GM18861 (cell line): ENCODE measurements around the gene CA10.

Source experiments
- ATAC-seq: cut with Tn5 transposase; IDR thresholded peaks from one replicate; pipeline ENCODE4 v1.9.1; 2021; ENCODE audit not compliant: unreplicated experiment

Gene CA10

DNA sequence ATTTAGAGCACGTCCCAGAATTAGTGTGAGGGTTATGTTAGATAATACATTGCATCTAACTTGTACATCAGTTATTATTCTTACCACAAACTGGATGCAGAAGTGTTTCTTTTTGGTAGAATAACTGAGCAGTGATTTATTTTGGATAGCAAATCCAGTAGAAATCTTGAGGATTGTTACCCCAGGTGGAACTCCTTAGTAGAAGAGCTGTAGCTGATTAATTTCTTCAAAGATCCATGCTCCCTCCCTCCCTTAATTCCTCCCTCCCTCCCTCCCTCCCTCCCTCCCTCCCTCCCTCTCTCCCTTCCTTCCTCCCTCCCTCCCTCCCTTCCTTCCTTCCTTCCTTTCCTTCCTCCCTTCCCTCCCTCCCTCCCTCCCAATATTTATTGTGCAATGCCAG lies 337.7 kb downstream of the CA10 start:
- no peak for ATAC-seq

DNA sequence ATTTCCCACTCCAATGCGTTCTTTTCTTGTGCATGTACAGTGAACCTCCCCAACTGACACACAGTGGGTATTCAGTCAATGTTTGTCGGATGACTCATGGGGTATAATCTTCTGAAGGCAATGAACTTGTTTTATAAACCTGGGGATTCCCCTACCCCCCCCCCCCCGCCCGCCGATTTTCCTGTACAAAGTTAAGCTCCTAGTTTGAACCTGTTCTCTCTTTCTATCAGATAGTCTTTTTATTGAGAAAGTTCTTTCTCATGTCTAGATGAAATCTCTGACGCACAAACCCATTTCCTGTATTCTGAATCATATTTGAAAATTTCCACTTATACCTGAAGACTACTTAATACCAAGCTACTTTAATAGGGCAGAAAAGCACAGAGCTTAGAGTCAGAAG lies 338.3 kb downstream of the CA10 start:
- ATAC-seq = no peak

DNA sequence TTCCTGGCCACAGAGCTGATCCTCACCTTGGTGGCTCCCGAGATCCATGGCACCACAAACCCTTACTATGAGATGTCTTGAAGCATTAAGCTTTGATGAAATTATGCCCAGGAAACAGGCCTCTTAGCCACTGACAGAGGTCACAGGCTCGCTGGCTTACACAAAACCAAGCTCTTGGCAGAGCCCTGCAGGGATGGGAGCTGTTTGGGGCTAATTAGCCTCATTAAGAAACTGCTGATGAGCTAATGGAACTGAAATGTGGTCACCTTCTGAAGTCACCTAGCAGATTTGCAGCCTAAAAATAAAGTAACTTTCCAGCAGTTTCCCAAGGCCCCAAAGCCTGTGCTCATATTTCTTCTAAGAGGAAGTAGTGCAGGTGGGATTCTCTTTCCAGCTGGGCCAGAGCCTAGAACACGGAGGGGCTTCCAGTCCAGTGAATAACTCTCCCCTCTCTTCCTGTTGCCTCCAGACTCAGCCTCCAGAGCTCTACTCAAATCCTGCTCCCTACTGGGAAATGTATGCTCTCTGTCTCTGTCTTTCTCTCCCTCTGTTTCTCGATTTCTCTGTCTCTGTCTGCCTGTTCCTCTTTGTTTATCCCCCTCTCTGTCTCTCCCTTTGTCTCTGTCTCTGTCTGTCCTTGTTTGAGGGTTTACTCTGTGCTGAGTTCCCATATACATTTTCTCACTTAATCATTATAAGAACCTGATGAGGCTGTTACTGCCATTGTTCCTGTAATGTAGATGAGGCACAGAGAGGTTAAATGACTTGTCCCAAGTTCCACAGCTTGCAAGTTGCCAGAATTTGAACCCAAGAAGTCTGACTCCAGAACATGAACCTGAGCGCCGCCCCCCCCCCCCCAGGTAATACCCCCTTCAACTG lies 338.9 kb downstream of the CA10 start:
- ATAC-seq = no peak

DNA sequence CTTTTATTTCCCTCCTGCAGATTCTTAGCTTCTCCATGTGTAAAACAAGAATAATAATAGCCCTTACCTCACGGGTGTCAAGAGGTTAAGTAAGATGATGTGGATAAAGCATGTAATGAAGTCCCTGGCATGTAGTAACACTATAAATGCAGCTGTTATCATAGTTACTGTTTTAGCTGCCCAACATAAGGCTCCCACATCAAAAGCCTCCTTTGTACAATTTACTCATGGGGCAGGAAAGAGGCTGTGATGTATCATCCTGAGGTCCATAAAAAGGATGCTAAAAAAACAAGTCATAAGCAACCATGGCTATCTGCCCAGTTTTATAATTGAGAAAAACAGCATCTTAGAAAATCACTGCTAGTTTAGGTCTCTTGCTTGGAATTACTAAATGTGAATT lies 339.7 kb downstream of the CA10 start:
- ATAC-seq = no peak

DNA sequence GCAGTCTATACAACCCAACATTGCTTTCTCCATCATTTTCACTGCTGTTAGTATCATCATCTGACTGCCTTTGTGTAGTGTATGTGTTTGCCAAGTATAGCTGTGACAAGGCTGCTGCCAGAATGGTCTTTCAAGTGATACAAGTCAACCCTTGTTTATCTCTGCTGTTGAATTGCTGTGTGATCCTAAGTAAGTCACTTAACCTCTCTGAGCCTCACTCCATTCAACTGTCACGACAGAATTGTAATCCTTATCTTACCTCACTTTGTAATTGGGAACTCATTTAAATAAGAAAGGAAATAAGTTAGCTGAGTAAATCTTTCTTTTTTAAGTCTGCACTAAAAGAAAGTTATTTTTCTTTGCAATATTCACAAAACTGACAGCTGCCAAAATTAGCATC lies 340.6 kb downstream of the CA10 start:
- ATAC-seq = no peak

DNA sequence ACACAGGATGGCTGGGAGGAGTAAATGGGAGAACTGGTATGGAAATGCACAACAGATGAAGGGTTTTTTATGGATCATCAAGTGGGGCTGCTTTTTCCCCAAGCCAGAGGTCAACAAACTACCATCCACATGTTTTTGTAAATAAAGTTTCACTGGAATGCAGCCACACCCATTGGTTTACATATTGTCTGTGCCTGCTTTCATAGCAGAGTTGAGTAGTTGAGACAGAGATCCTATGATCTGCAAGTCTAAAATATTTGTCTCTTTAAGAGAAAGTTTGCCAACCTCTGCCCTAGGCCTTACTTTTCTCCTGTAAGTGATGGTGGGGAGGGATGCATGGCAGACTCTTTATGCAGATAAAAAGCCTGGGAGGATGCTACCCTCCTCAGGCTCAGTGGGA lies 341.4 kb downstream of the CA10 start:
- no peak for ATAC-seq

DNA sequence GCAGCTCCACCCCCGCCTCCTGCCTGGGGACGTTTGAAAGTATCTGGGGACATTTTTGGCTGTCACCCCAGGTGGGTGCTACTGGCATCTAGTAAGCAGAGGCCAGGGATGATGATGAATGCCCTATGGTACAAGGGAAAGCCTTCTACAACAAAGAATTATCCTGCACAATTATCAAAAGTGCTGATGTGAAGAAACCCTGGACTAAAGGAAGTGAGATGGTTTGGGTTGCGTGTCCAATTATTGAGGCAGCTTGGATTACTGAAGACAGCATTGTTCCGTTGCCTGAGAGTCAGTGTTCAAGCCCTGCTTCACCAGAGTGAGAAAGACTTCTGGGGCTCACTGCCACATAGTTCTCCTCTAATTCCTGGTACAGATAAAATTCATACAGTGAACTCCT lies 343.4 kb downstream of the CA10 start:
- ATAC-seq = no peak

DNA sequence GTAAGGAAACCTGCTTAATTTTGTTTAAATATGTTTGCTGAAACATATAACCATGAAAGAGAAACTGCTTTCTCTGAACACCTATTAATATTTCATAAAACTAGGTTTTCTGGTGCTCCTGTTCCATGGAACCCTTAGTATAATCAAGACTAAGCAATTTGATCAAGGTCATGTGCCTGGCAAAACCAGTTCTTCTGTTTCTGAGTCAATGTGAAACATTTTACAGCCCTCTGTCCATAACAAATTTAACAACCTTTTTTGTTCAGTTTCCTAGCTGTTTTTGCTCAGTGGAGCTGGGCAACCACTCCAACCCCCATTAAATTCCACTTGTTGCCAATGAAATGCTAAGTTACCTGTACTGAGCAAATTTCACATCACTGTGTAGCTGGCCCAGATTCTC lies 344.0 kb downstream of the CA10 start:
- no peak for ATAC-seq

DNA sequence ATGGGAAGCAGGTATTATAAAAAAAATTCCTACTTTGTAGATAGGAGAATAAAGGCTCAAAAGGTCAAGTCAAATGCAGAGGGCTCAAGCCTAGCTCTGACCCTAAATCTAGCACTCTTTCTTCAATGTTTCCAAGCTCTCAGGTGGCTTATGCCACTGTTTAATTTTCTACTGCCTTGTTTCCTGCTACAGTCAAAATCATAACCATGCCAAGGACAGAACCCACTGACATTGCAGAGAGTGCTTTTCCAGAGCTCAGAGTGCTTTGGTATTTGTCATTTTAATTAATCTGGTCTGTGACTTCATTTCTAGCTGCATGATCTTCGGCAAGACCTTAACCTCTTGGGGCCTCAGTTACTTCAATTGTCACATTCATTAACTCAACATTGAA lies 344.7 kb downstream of the CA10 start:
- ATAC-seq = no peak

DNA sequence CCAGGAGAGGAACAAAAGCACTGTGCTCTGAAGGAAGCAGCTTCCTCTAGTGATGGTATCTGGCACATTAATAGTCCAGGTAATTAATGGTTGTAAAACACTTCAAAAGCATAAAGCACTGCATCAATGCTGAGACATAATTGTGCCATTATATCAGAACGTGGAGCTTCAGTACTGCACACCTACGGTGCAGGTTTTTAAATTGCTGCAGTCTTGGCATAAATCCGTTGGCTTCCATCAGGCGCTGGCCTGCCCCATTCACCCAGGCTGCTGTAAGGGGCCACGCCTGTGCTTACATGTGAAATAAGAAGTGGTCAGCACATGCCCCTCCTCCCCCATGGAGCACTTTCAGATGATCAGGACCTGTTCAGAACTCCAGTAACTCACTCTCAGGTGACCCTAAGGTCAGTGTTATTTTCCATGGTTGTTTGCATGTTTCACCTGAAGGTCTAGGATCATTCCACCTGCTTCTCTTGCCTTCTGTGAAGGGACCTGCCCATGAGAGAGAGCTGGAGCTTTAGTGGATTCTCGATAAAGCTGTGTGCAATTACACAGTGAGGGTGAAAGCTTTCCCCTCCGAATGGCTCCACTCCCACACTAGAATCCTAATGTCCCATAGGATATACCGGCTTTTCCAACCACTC lies 345.3 kb downstream of the CA10 start:
- ATAC-seq = no peak

DNA sequence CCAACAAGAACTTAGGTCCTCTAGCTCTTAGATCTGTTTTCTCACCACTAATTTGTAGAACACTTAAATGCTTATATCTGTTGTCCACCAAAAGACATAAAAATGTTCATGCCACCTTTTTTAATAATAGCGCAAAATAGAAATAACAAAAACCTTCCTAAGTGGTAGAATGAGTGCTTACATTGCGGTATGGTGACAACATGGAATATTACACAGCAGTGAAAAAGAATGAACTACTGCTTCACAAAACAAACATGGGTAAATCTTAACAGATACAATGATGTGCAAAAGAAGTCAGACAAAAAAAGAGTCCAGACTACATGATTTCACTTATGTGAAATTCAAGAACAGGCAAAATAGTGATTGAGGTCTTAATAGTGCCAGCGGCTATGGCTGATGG lies 351.1 kb downstream of the CA10 start:
- no peak for ATAC-seq

DNA sequence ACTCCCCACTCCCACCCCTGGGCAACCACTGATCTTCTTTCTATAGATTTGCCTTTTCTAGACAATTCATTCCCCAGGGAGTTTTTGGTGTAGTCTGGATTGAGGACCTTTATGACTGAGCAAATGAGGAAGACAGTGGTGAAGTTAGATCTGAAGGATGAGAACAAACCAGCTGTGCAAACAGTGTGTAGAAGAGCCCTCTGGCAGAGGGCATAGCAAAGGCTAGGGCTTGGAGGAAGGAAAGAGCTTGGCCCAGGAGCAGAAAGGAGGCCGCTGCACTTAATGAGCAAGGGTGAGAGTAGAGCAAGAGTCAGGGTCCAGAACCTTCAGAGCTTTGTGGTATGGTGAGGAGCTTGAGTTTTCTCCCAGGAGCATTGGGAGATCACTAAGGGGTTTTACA lies 352.7 kb downstream of the CA10 start:
- ATAC-seq = no peak

DNA sequence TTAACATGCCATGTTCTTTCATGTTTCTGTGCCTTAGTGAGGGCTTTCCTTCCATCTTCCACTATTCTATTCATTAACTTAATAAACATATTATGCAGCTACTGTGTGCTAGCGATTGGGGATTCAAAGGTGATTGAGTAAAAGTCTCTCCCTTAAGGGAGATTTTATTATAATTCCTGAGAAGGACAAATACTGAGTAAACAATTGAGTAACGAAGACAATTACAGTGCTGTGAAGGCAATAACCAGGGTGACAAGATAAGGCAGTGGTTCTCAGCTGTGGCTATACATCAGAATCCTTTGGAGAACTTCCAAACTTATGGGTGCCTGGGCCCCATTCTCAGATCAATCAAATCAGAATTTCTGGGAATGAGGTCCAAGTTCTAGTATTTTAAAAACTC lies 353.3 kb downstream of the CA10 start:
- no peak for ATAC-seq

DNA sequence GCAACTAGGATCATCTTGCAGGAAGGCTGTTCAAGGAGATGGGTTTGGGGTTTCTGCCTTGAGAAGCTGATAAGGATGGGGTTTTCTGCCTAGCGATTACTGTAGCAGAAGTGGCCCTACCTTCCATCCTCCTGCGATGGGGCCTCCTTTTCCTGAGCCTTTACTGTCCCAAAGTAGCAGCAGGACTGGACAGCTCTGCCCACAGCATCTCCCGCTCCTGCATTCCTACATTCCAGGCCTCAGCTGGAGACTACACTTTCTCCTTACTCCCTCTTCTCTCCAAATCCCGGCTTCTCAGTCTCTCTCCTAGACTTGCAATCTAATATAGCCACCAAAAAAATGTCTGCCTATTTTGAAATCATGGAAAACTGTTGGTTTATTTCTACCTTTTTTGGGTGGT lies 355.4 kb downstream of the CA10 start:
- no peak for ATAC-seq

DNA sequence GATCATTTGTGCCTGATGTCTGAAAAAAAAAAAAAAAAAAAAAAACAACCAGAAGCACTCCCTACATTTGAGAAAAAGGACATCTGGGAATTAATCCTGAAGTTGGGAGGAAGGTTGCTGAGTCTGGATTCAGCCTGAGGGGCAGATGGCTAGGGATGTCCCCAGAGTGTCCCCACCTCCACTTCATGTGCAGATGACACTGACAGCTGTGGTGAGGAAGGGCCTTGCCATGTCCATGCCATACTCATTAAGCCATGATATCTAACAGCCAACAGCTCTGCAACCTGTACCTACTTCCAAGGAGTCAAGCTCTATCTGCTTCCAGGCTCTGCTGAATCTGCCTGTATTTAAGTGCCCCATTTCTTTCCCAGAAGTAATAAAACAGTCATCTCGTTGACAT lies 356.0 kb downstream of the CA10 start:
- ATAC-seq = no peak

DNA sequence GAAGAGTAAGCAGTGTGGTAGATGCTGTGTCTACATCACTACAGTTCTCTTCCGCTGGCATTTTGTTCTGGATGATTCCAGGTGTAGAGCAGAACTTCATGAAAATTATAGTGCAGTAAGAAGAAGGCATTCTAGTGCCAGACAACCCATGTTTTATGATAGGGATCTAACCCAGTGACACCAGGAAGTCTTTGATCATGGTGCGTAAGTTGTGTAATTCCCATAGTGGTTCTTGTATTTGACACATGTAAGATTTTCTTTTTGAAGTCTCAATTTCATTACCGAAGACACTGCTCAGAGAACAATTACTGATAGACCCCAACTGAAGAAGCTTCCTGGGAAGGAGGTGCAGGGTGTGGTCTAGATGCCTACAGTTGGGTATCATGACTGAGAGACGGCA lies 356.9 kb downstream of the CA10 start:
- ATAC-seq = no peak

DNA sequence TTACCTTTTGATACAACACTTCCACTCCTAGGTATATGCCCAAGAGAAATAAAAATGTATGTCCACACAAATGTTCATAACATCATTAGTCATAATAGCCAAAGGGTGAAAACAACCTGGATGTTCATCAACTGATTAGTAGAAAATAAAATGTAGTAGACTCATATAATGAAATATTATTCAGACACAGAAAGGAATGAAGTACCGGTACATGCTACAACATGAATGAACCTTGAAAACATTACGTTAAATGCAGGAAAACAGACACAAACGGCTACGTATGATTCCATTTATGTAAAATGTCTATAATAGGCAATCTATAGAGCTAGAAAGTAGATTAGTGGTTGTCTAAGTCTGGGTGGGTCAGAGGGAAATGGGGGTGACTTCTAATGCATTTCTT lies 358.5 kb downstream of the CA10 start:
- no peak for ATAC-seq

DNA sequence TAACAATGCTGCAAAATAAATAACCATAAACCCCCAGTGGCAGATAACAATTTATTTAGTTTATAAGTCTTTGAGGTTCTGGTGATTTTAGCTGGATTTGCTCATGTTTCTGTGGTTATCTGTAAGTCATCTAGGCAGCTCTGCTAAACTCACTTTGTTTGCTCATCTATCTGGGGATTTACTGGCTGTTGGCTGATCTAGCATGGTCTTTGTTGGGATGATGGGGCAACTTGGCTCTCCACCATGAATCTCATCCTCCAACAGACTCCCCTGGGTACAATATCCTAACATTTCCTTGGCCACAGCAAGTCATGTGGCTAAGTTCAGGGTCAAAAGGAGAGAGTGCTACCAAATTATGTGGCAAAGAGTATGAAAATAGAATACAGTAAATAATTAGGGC lies 359.3 kb downstream of the CA10 start:
- ATAC-seq = no peak

DNA sequence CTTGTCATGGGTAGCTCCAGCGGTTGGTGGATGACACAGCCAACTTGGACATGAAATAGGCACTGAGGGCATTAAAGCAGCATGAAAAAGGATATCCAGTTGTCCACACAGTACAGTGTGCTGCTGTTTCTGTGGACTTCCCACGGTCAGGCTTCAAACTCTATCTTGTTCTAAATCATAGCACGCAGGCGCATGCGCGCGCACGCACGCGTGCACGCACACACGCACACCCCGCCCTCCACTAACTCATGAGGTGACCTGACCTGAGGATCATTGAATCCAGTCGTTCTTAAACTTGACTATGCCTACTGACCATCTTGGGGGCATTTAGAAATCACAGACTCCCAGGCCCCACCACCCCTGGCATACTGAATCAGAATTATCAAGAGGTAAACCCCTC lies 361.4 kb downstream of the CA10 start:
- ATAC-seq = no peak

DNA sequence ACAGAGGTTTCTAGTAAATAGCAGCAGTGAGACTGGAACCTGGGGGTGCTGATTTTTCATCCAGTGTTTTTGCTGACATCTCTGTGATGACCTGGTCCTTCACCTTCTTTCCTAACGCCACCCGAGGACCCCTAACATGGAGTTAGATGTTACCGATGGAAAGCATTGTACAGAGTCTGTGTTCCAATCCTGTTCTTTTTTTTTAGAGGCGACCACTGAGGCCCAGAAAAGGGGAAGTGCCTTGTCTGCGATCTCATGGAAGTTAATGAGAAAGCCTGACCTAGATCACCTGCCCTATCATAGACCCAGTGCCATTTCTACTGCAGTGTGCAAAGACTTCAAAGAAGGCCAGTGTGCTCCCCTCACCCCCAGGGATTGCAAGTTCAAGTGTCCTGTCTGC lies 362.5 kb downstream of the CA10 start:
- no peak for ATAC-seq

DNA sequence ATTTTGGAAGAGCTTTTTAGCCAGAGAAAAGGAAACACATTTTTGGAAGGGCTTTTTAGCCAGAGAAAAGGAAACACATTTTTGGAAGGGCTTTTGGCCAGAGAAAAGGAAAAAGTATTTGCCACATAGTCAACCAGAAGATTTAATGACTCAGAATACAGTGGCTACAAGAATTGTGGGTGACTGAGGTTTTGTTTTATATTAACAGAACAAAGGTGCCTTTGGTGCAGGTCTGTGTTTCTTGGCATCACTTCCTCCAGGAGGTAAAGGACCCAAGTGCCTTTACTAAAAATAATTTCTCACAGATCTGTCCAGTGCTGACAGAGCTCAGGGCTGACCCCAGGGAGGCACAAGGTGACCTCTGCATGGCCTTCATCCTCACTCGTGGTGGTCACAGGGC lies 363.1 kb downstream of the CA10 start:
- no peak for ATAC-seq

DNA sequence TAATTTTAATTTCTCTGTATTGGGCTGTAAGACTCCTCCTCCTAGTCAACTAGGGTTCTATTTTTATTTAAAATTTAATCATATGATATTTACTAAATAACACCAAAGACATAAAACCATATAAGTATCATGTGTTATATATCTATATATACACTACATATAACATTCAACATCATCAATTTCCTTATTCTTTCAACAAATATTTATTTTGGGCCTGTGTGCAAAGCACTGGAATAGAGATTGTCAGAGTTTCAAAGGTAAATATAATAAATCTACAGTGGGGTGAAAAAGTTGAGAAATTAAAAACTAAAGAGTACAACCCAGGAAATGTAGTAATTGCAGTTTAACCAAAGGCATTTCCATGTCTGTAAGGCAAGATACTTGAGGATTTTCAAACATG lies 364.0 kb downstream of the CA10 start:
- ATAC-seq = no peak

DNA sequence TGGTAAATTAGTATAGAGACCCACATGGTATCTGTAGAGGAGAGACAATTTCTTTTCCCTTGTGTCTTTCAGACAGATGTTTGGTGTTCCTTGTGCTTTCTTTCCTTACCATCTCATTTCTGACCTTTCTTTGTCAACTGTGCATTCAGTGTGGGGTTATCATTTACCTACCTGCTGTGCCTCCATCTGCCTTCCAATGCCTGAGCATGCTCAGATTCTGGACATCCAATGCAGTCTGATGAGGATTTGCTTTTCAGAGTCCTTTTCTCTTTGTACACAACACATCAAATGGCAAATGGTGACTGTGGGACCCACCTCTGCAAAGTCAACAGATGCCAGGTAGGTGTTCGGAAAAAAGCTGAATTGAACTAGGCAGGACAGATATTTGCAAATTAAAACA lies 364.8 kb downstream of the CA10 start:
- ATAC-seq = no peak
